Hematopoietic multipotent progenitor cell treated with erythropoietin and hydrocortisone succinate and interleukin-3 and kit ligand, for 17 days (in vitro differentiated cells): ENCODE measurements around the gene SNRPN.
"Not testable (repeated sequence)": the region's sequence is repeated elsewhere in the genome, so short reads cannot be mapped to it uniquely, and the experiment has no call there.

Experiments
- DNase-seq: peaks from one replicate; pipeline ENCODE4 v3.0.0-alpha.2; 2015; ENCODE audit warnings: low spot score

The SNRPN gene

GRCh38 chr15:24971052-24971451 lies 16.3 kb downstream of the SNRPN start:
- DNase-seq, result no peak

- no peak for DNase-seq
Measured at GRCh38 chr15:24971772-24972171, 17.0 kb downstream of the SNRPN start.

GRCh38 chr15:24972707-24973106 lies 17.9 kb downstream of the SNRPN start:
- DNase-seq, result not testable (repeated sequence)

GRCh38 chr15:24976932-24977331 lies 22.1 kb downstream of the SNRPN start:
- DNase-seq, result no peak

- no peak for DNase-seq
Measured at GRCh38 chr15:24977686-24978085, 22.9 kb downstream of the SNRPN start.

GRCh38 chr15:24985224-24985623 lies 30.4 kb downstream of the SNRPN start:
- no peak for DNase-seq

GRCh38 chr15:24986653-24987052 lies 31.9 kb downstream of the SNRPN start:
- no peak for DNase-seq

GRCh38 chr15:25019434-25019833 lies 64.6 kb downstream of the SNRPN start:
- DNase-seq, result no peak

GRCh38 chr15:25022233-25022632 lies 67.4 kb downstream of the SNRPN start:
- DNase-seq, result no peak
